AG10803 (cell line): Measurements from ENCODE around the gene COL15A1.
A peak's percentile ranks its signal among the peaks of the same experiment; 100 is the strongest.
"Not testable (repeated sequence)": the region's sequence is repeated elsewhere in the genome, so short reads cannot be mapped to it uniquely, and the experiment has no call there.

Experiments
- DNase-seq: peaks from one replicate; pipeline ENCODE4 v3.0.0; 2010; ENCODE audit warnings: low read depth
- H3K4me3 ChIP-seq: 2 replicates; pipeline ENCODE4 v1.5.1; 2011; ENCODE audit warnings: mild to moderate bottlenecking, low read length, control low read depth
- CTCF ChIP-seq: conservative IDR thresholded peaks from 2 replicates; pipeline ENCODE4 v1.5.1; 2011; ENCODE audit warnings: mild to moderate bottlenecking, low read length, control low read depth, inconsistent platforms

Gene COL15A1

GRCh38 chr9:99087462-99087861, 143.8 kb downstream of the COL15A1 start:
- H3K4me3 ChIP-seq, result no peak overlapping the region
- no peak for TF ChIP-seq CTCF
- DNase-seq, result no peak

- no peak overlapping the region for H3K4me3 ChIP-seq
- no peak for TF ChIP-seq CTCF
- DNase-seq, result peak; percentile 84
These were observed 146.8 kb downstream of the COL15A1 start for GRCh38 chr9:99090336-99091130.

- no peak for TF ChIP-seq CTCF
- DNase-seq, result no peak
These were observed 149.2 kb downstream of the COL15A1 start for GRCh38 chr9:99092643-99093491.

GRCh38 chr9:99093492-99093791, 149.7 kb downstream of the COL15A1 start:
- no peak for DNase-seq
- no peak overlapping the region for H3K4me3 ChIP-seq
- no peak for TF ChIP-seq CTCF

More at GRCh38 chr9:99092643-99093491, 149.2 kb downstream of the COL15A1 start:
- H3K4me3 ChIP-seq, result no peak overlapping the region

GRCh38 chr9:99095565-99095964, 151.9 kb downstream of the COL15A1 start:
- no peak for DNase-seq
- H3K4me3 ChIP-seq, result no peak overlapping the region
- TF ChIP-seq CTCF, result no peak

- DNase-seq, result no peak
- no peak for TF ChIP-seq CTCF
- H3K4me3 ChIP-seq, result no peak overlapping the region
These were observed 152.7 kb downstream of the COL15A1 start for GRCh38 chr9:99096409-99096808.

- not testable (repeated sequence) for DNase-seq, H3K4me3 ChIP-seq
These were observed 156.3 kb downstream of the COL15A1 start for GRCh38 chr9:99099806-99100585.
